PC-3 (cell line): ENCODE data around the gene ZNF629.

Experiments
- EZH2 ChIP-seq: fragments of 300-600 bp; sonication (generic); IDR thresholded peaks from one replicate; pipeline ENCODE4 v1.6.1; 2017; ENCODE audit warnings: antibody characterized with exemption, mild to moderate bottlenecking, low read length; ENCODE audit not compliant: unreplicated experiment
- TF ChIP-seq, protein P1 (sequence below): fragments of 300-600 bp; sonication (generic); conservative IDR thresholded peaks from 2 replicates; pipeline ENCODE4 v1.5.1; 2017; ENCODE audit warnings: antibody characterized with exemption, low read depth, mild to moderate bottlenecking, low read length

GRCh38 chr16:30780549-30780948, 6.5 kb downstream of the ZNF629 start:
- TF ChIP-seq, protein P1, sequence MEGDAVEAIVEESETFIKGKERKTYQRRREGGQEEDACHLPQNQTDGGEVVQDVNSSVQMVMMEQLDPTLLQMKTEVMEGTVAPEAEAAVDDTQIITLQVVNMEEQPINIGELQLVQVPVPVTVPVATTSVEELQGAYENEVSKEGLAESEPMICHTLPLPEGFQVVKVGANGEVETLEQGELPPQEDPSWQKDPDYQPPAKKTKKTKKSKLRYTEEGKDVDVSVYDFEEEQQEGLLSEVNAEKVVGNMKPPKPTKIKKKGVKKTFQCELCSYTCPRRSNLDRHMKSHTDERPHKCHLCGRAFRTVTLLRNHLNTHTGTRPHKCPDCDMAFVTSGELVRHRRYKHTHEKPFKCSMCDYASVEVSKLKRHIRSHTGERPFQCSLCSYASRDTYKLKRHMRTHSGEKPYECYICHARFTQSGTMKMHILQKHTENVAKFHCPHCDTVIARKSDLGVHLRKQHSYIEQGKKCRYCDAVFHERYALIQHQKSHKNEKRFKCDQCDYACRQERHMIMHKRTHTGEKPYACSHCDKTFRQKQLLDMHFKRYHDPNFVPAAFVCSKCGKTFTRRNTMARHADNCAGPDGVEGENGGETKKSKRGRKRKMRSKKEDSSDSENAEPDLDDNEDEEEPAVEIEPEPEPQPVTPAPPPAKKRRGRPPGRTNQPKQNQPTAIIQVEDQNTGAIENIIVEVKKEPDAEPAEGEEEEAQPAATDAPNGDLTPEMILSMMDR = no peak
- no peak for TF ChIP-seq EZH2
